OCI-LY7 (cell line): ENCODE data around the gene NAA16.

Experiments
- CTCF ChIP-seq: fragments of 200-600 bp; sonication (generic); conservative IDR thresholded peaks from 2 replicates; pipeline ENCODE4 v1.5.1; 2014; ENCODE audit warnings: mild to moderate bottlenecking, antibody characterized with exemption, low read length, moderate library complexity, mixed read lengths
- EZH2phosphoT487 ChIP-seq: fragments of 200-600 bp; sonication (generic); IDR thresholded peaks from 2 replicates; pipeline ENCODE4 v1.6.1; 2018; ENCODE audit warnings: low read depth, borderline replicate concordance, mild to moderate bottlenecking, mixed run types, antibody characterized with exemption, low read length, moderate library complexity, mixed read lengths

GRCh38 chr13:41418731-41419130 is 107.7 kb downstream of the NAA16 start:
- TF ChIP-seq EZH2phosphoT487, result no peak
- TF ChIP-seq CTCF, result no peak
